Chondrocyte (in vitro differentiated cells): ENCODE measurements around the gene TFEB. TPM values are rescaled to one million over a fixed set of nuclear protein-coding genes. Genes with fewer than 3 reads are reported as not detected.

Source experiments
- DNase-seq: peaks from one replicate; pipeline ENCODE4 v3.0.0; 2021; ENCODE audit warnings: mixed read lengths, low spot score
- H3K27ac Mint-ChIP-seq: one replicate; pipeline ENCODE4 v1.8.0; 2021; ENCODE audit warnings: mild to moderate bottlenecking, moderate library complexity, mixed read lengths; ENCODE audit not compliant: unreplicated experiment
- H3K27me3 Mint-ChIP-seq: 2 replicates; pipeline ENCODE4 v1.8.0; 2021; ENCODE audit warnings: low read depth, mixed read lengths
- H3K36me3 Mint-ChIP-seq: 2 replicates; pipeline ENCODE4 v1.8.0; 2021; ENCODE audit warnings: low read depth, mixed read lengths
- H3K4me1 Mint-ChIP-seq: 2 replicates; pipeline ENCODE4 v1.8.0; 2021; ENCODE audit warnings: low read depth, mild to moderate bottlenecking, mixed read lengths
- H3K4me3 Mint-ChIP-seq: one replicate; pipeline ENCODE4 v1.8.0; 2021; ENCODE audit warnings: mild to moderate bottlenecking, moderate library complexity, mixed read lengths; ENCODE audit not compliant: unreplicated experiment
- H3K9me3 Mint-ChIP-seq: 2 replicates; pipeline ENCODE4 v1.8.0; 2021; ENCODE audit warnings: low read depth, mixed read lengths
- CTCF ChIP-seq: fragments of 200-600 bp; sonication (generic); IDR thresholded peaks from 2 replicates; pipeline ENCODE4 v1.5.0; 2021; ENCODE audit warnings: antibody characterized with exemption, mild to moderate bottlenecking, moderate library complexity
- total RNA-seq: library from RNA; stranded (reverse); gene quantifications from 3 replicates; pipeline ENCODE4 v1.2.1, GENCODE V29; 2021

The TFEB gene
- total RNA-seq, 1 donor from 2014 or later: 11.6 TPM

- Mint-ChIP-seq H3K4me1 (peaks cover 15% of the 10 kb centered on the region), H3K4me3 (no peak overlapping the region), H3K27me3 (no peaks in the 10 kb centered on the region), H3K27ac (no peak overlapping the region), H3K36me3 (peaks cover under 1% of the 10 kb centered on the region), H3K9me3 (no peaks in the 10 kb centered on the region)
- DNase-seq: no peak
- TF ChIP-seq CTCF: no peak
Measured at GRCh38 chr6:41683273-41683522, 52.2 kb downstream of the TFEB start.

GRCh38 chr6:41682497-41683272 is 52.7 kb downstream of the TFEB start:
- no peak overlapping the region for H3K4me3 Mint-ChIP-seq
- peak; percentile 68 for DNase-seq
- no peaks in the 10 kb centered on the region for H3K9me3 Mint-ChIP-seq
- no peak overlapping the region for H3K27ac Mint-ChIP-seq
- H3K36me3 Mint-ChIP-seq: no peaks in the 10 kb centered on the region
- H3K4me1 Mint-ChIP-seq: peaks cover 15% of the 10 kb centered on the region
- peak; percentile 44 for TF ChIP-seq CTCF
- H3K27me3 Mint-ChIP-seq: no peaks in the 10 kb centered on the region

- DNase-seq: peak; percentile 95
- Mint-ChIP-seq H3K4me1 (peaks cover 15% of the 10 kb centered on the region), H3K27me3 (peaks cover 1% of the 10 kb centered on the region), H3K27ac (peak overlapping the region; percentile 68), H3K36me3 (no peaks in the 10 kb centered on the region), H3K9me3 (no peaks in the 10 kb centered on the region), H3K4me3 (no peak overlapping the region)
- TF ChIP-seq CTCF: peak; percentile 94
Measured at GRCh38 chr6:41682056-41682477, 53.3 kb downstream of the TFEB start.

GRCh38 chr6:41680182-41680965 is 55.0 kb downstream of the TFEB start:
- TF ChIP-seq CTCF: no peak
- Mint-ChIP-seq H3K27me3 (peaks cover 2% of the 10 kb centered on the region), H3K4me1 (peaks cover 15% of the 10 kb centered on the region), H3K4me3 (no peak overlapping the region), H3K36me3 (no peaks in the 10 kb centered on the region), H3K27ac (no peak overlapping the region), H3K9me3 (no peaks in the 10 kb centered on the region)
- DNase-seq: peak; percentile 84

- DNase-seq: peak; percentile 81
- H3K27ac Mint-ChIP-seq: no peak overlapping the region
Measured at GRCh38 chr6:41679696-41680095, 55.7 kb downstream of the TFEB start.

More at GRCh38 chr6:41679696-41680095, 55.7 kb downstream of the TFEB start:
- H3K27me3 Mint-ChIP-seq: peaks cover 2% of the 10 kb centered on the region
- TF ChIP-seq CTCF: no peak
- no peaks in the 10 kb centered on the region for H3K36me3 Mint-ChIP-seq
- H3K4me1 Mint-ChIP-seq: peaks cover 15% of the 10 kb centered on the region
- H3K9me3 Mint-ChIP-seq: no peaks in the 10 kb centered on the region
- H3K4me3 Mint-ChIP-seq: no peak overlapping the region
